Measurements from ENCODE around the gene PPIF. TPM values are rescaled to one million over a fixed set of nuclear protein-coding genes. Genes with fewer than 3 reads are reported as not detected.
A peak's percentile ranks its signal among the peaks of the same experiment; 100 is the strongest.

Gene PPIF
- total RNA-seq (2014; rRNA removed; shearing (Covaris generic)), result 25.1 and 26.9 TPM in 2 replicates
- 99.6 and 115 TPM in 2 replicates for polyA plus RNA-seq (2015; cell fraction: cytosol; rRNA removed)
- polyA plus RNA-seq (2015; cell fraction: nucleus; rRNA removed), result 99.0 and 111 TPM in 2 replicates

GRCh38 chr10:79347226-79347893 lies at the start of gene PPIF:
TSS of gene PPIF (plus strand) at chr10:79347469. CDS start at chr10:79347549, 80 bp downstream.
- in situ Hi-C loops (cut with HindIII; ENCODE audit: low pct_unique_long_range_greater_than_20kb, low sequenced_read_pairs), result no loop called here
- peak; percentile 84 for DNase-seq (ENCODE audit: low read depth, low spot score)

GRCh38 chr10:79298403-79299244 lies 48.6 kb upstream of the PPIF start:
- in situ Hi-C loops (cut with HindIII; ENCODE audit: low pct_unique_long_range_greater_than_20kb, low sequenced_read_pairs), result no loop called here
- DNase-seq (ENCODE audit: low read depth, low spot score), result no peak

GRCh38 chr10:79299397-79300241 lies 47.6 kb upstream of the PPIF start:
- no peak for DNase-seq (ENCODE audit: low read depth, low spot score)
- in situ Hi-C loops (cut with HindIII; ENCODE audit: low pct_unique_long_range_greater_than_20kb, low sequenced_read_pairs), result no loop called here

GRCh38 chr10:79300711-79301110 lies 46.6 kb upstream of the PPIF start:
- no peak for DNase-seq (ENCODE audit: low read depth, low spot score)
- in situ Hi-C loops (cut with HindIII; ENCODE audit: low pct_unique_long_range_greater_than_20kb, low sequenced_read_pairs), result no loop called here

- in situ Hi-C loops (cut with HindIII; ENCODE audit: low pct_unique_long_range_greater_than_20kb, low sequenced_read_pairs), result no loop called here
These were observed 45.3 kb upstream of the PPIF start for GRCh38 chr10:79301754-79302530.

GRCh38 chr10:79303631-79304478 lies 43.4 kb upstream of the PPIF start:
- no peak for DNase-seq (ENCODE audit: low read depth, low spot score)
- in situ Hi-C loops (cut with HindIII; ENCODE audit: low pct_unique_long_range_greater_than_20kb, low sequenced_read_pairs), result no loop called here

More at GRCh38 chr10:79301754-79302530, 45.3 kb upstream of the PPIF start:
- no peak for DNase-seq (ENCODE audit: low read depth, low spot score)

GRCh38 chr10:79304479-79305087 lies 42.7 kb upstream of the PPIF start:
- in situ Hi-C loops (cut with HindIII; ENCODE audit: low pct_unique_long_range_greater_than_20kb, low sequenced_read_pairs), result no loop called here
- no peak for DNase-seq (ENCODE audit: low read depth, low spot score)

- in situ Hi-C loops (cut with HindIII; ENCODE audit: low pct_unique_long_range_greater_than_20kb, low sequenced_read_pairs), result no loop called here
- DNase-seq (ENCODE audit: low read depth, low spot score), result no peak
These were observed 41.8 kb upstream of the PPIF start for GRCh38 chr10:79305515-79305914.

- in situ Hi-C loops (cut with HindIII; ENCODE audit: low pct_unique_long_range_greater_than_20kb, low sequenced_read_pairs), result no loop called here
- no peak for DNase-seq (ENCODE audit: low read depth, low spot score)
These were observed 41.3 kb upstream of the PPIF start for GRCh38 chr10:79305988-79306387.

- in situ Hi-C loops (cut with HindIII; ENCODE audit: low pct_unique_long_range_greater_than_20kb, low sequenced_read_pairs), result no loop called here
- DNase-seq (ENCODE audit: low read depth, low spot score), result no peak
These were observed 40.5 kb upstream of the PPIF start for GRCh38 chr10:79306644-79307220.

GRCh38 chr10:79308016-79308415 lies 39.3 kb upstream of the PPIF start:
- in situ Hi-C loops (cut with HindIII; ENCODE audit: low pct_unique_long_range_greater_than_20kb, low sequenced_read_pairs), result no loop called here

GRCh38 chr10:79308969-79309665 lies 38.2 kb upstream of the PPIF start:
- in situ Hi-C loops (cut with HindIII; ENCODE audit: low pct_unique_long_range_greater_than_20kb, low sequenced_read_pairs), result no loop called here
- no peak for DNase-seq (ENCODE audit: low read depth, low spot score)

More at GRCh38 chr10:79308016-79308415, 39.3 kb upstream of the PPIF start:
- DNase-seq (ENCODE audit: low read depth, low spot score), result no peak

- in situ Hi-C loops (cut with HindIII; ENCODE audit: low pct_unique_long_range_greater_than_20kb, low sequenced_read_pairs), result no loop called here
- DNase-seq (ENCODE audit: low read depth, low spot score), result no peak
These were observed 36.9 kb upstream of the PPIF start for GRCh38 chr10:79310200-79310865.

- in situ Hi-C loops (cut with HindIII; ENCODE audit: low pct_unique_long_range_greater_than_20kb, low sequenced_read_pairs), result no loop called here
- DNase-seq (ENCODE audit: low read depth, low spot score), result no peak
These were observed 36.2 kb upstream of the PPIF start for GRCh38 chr10:79310911-79311573.

Measured in SK-MEL-5 (cell line).